Activated CD4-positive, alpha-beta T cell treated with anti-CD3 and anti-CD28 coated beads, Interleukin-2, amount 10 ng/mL, durations not matched to agents 7 days and 5 days (primary cell): ENCODE measurements around the gene SFT2D1. TPM values are rescaled to one million over a fixed set of nuclear protein-coding genes. Genes with fewer than 3 reads are reported as not detected.

Source experiments
- CTCF ChIA-PET: fragments of 350-600 bp; sonication (Branson Sonifier 250); formaldehyde crosslinking; loops from one replicate; lab custom pipeline; 2021; ENCODE audit warnings: antibody characterized with exemption; lab: Charles Lee
- POLR2A ChIA-PET: fragments of 350-600 bp; sonication (Branson Sonifier 250); formaldehyde crosslinking; loops from one replicate; lab custom pipeline; 2021; ENCODE audit warnings: antibody characterized with exemption; lab: Charles Lee
- DNase-seq: peaks from one replicate; pipeline ENCODE4 v3.0.0-alpha.2; 2020
- H3K27ac Mint-ChIP-seq: one replicate; pipeline ENCODE4 v1.8.0; 2021; ENCODE audit warnings: mild to moderate bottlenecking, moderate library complexity, mixed read lengths
- H3K27me3 Mint-ChIP-seq: one replicate; pipeline ENCODE4 v1.8.0; 2021; ENCODE audit warnings: mixed read lengths
- H3K36me3 Mint-ChIP-seq: one replicate; pipeline ENCODE4 v1.8.0; 2021; ENCODE audit warnings: low read depth, mixed read lengths
- H3K4me1 Mint-ChIP-seq: one replicate; pipeline ENCODE4 v1.8.0; 2021; ENCODE audit warnings: mixed read lengths
- H3K4me3 Mint-ChIP-seq: one replicate; pipeline ENCODE4 v1.8.0; 2021; ENCODE audit warnings: mild to moderate bottlenecking, moderate library complexity, mixed read lengths
- H3K9me3 Mint-ChIP-seq: one replicate; pipeline ENCODE4 v1.8.0; 2021; ENCODE audit warnings: mixed read lengths
- total RNA-seq, 2 experiments: library from RNA; stranded (reverse); gene quantifications; one replicate each; pipeline ENCODE4 v1.2.3, GENCODE V29; 2021

Gene SFT2D1
- total RNA-seq, 2 experiments from 2014 or later, result 39.7 to 43.2 TPM

DNA sequence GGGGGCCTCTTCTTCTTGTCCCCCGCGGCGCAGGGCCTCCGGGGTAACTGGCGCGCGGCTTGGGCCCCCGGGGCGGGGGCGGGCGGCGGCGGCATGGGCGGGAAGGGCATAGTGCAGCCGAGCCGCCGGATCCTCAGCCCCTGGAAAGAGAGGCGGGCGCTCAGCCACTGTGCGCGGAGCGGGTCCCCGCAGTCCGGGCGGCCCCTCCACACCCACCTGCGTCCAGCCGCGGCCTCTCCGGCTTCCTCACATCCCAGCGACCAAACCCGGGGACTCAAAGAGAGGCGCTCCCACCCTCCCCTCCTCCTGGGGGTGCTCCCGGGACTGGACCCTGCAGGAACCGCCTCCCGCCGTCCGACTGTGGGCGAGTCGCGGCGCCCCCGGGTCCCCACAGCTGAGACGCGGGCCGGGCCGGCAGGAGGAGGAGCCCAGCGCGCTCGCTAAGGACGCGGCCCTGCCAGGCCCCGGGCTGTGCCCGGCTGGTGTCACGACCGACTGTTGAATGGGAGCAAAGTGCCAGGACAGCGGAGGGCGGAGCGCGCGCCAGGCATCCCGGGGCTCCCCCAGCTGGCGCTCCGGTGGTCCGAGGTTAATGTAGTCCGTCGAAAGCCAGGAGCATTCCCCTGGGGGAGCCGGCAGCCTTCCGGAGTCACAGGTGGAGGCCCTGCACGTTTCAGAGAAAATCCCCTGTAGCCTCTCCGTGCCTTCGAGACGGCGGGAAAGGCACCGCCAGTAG, 34.1 kb downstream of the SFT2D1 start, which contains the start of gene PRR18:
Gene PRR18, minus strand, starts transcription at position 360 of the 736 bp plus-strand sequence. Its CDS starts 250 bp downstream, at position 110.
- no peak within 1 kb of the TSS for H3K27ac Mint-ChIP-seq
- CTCF ChIA-PET, result interaction anchor here (0.7 kb wide), 1 partner anchor 13 kb away, joined by 3 read pairs; no protein-coding TSS in a partner anchor
- no peak within 1 kb of the TSS for H3K4me3 Mint-ChIP-seq
- H3K36me3 Mint-ChIP-seq, result no peaks in the 10 kb centered on the region
- H3K27me3 Mint-ChIP-seq, result peaks cover 50% of the 10 kb centered on the region
- DNase-seq, result no peak
- H3K4me1 Mint-ChIP-seq, result no peaks in the 10 kb centered on the region
- POLR2A ChIA-PET, result no interaction called here
- no peaks in the 10 kb centered on the region for H3K9me3 Mint-ChIP-seq

DNA sequence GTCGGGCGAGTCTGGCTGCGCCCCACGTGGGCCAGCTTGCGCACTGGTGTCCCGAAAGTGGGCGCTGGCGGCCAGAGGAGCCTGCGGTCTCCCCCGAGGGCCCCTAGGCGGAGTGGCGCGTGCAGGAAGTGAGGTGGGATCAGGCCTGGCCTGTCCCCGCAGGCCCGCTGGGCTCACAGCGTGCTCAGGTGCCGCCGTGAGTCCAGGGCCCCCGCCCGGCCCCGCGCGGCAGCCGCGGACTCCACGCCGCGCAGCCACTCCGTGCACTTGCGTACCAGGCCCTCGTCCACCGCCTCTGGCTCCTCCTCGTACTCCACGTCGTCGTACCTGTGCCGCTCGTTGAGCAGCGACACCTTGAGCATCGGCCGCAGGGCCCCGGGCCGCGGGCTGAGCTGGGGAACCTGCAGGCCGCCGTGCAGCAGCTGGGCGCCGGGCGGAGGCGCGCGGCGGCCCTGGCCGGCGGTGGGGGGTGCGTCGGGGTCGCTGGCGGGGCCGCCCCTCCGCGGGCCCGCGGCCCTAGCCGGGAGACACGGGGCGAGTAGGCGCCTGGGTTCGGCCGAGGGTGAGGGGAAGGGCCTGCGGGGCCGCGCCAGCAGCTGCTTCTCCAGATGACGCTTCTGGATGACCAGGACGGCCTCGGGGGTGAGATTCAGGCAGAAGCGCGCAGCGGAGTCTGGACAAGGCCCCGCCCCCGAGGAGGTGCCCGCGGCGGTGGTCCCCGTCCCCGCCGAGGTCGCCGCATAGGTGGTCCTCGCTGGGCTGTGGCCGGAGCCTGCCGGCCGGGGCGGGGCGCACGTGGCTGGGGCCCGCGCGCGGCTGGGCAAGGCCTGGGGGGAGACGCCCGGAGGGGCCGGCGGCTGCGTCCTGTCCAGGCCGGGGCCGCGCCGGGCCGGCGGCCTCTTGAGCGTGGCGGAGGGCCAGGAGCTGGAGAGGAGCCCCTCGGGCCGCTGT, 35.0 kb downstream of the SFT2D1 start:
- ChIA-PET CTCF (interaction anchor here (1.2 kb wide), 1 partner anchor 42 kb away, joined by 3 read pairs; no protein-coding TSS in a partner anchor), POLR2A (no interaction called here)
- no peak overlapping the region for H3K27ac Mint-ChIP-seq
- peaks cover 48% of the 10 kb centered on the region for H3K27me3 Mint-ChIP-seq
- H3K9me3 Mint-ChIP-seq, result no peaks in the 10 kb centered on the region
- no peak overlapping the region for H3K4me3 Mint-ChIP-seq
- H3K4me1 Mint-ChIP-seq, result no peaks in the 10 kb centered on the region
- DNase-seq, result no peak
- no peaks in the 10 kb centered on the region for H3K36me3 Mint-ChIP-seq

DNA sequence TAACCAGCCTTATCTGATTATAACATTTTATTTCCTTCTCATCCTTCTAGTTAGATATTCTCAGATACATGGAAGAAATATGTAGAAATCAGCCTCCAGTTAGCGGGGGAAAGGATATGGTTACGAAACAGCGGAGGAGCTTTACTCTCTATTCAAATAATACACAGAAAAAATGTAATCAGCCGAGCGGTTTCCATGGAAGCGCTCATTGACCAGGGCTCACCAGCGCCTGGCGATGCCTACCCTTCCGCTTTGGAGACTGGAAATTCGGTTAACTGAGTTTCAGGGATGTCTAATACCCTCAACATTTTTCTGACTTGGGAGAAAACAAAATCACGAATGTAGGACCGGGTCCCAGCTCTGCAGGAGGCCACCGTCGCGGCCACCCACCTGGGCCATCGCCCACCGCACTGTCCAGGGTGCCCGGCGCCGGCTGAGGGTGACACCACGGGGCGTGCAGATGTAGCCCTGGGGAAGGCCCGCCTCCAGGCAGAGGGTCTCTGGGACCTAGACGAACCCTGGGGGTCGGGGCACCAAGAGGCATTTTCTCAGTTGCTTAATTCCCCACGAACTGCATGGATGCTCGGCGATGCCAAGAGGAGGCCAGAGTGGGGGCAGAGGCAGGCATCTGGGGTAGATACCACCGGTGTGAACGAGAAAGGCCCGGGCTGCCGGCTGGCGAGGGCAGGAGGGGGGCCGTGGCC, 35.8 kb downstream of the SFT2D1 start:
- H3K9me3 Mint-ChIP-seq, result no peaks in the 10 kb centered on the region
- no peak for DNase-seq
- H3K4me3 Mint-ChIP-seq, result no peak overlapping the region
- H3K4me1 Mint-ChIP-seq, result no peaks in the 10 kb centered on the region
- ChIA-PET CTCF (interaction anchor here (0.8 to 1.2 kb wide), 2 partner anchors 14 to 43 kb away, joined by 3 read pairs; no protein-coding TSS in a partner anchor), POLR2A (interaction anchor here (0.6 kb wide), 1 partner anchor 48 kb away, joined by 3 read pairs; no protein-coding TSS in a partner anchor)
- peaks cover 48% of the 10 kb centered on the region for H3K27me3 Mint-ChIP-seq
- H3K36me3 Mint-ChIP-seq, result no peaks in the 10 kb centered on the region
- no peak overlapping the region for H3K27ac Mint-ChIP-seq

DNA sequence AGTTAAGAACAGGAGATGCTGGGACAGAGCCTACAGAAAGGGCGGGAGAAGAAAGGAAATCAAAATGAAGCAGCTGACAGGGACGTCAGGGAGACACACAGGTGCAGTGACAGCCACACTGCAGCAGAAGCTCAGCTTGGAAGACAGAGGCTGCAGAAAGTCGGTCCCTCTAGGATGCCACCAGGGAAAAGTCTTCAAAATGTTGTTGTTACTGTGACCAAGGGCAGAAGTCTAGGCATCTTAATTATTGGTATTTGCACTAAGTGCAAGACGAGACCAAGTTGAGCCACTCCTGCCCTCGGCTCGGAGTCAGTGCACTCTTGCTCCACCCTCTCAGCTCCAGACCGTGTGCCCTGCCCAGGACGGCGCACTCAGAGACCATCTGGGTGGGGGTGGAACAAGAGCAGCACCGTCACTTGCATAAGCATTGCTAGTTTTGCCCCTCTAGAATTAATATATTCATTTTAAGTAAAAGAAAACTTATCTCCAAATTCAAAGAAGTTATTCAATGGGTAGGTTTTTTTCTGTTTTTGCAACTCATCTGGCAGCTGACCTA, 36.7 kb downstream of the SFT2D1 start:
- H3K27ac Mint-ChIP-seq, result no peak overlapping the region
- CTCF ChIA-PET, result interaction anchor here (0.8 kb wide), 1 partner anchor 13 kb away, joined by 3 read pairs; no protein-coding TSS in a partner anchor
- POLR2A ChIA-PET, result no interaction called here

DNA sequence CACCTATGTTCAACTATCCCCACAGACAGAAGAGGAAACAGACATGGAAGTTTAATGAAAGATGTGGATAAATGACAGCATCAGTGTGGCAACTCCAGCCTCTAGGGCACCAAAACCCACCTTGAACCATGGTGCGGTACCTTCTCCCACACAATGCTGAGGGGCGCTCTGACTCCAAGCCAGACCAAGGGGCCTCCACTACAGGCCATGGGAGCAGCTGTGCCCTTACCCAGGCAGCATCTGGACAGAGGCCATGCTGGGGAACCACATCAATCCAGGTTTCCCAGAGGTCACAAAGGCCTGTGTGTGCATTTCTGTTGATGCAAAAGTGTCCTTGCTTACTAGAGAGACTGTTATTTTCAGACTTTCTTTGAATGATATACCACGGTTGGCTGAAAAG, 38.2 kb downstream of the SFT2D1 start:
- no peak overlapping the region for H3K27ac Mint-ChIP-seq
- no peak for DNase-seq
- H3K4me1 Mint-ChIP-seq, result no peaks in the 10 kb centered on the region
- peaks cover 34% of the 10 kb centered on the region for H3K27me3 Mint-ChIP-seq
- CTCF ChIA-PET, result interaction anchor here (0.6 to 1.4 kb wide), 2 partner anchors 23 to 77 kb away, joined by 3 read pairs; no protein-coding TSS in a partner anchor
- H3K9me3 Mint-ChIP-seq, result no peaks in the 10 kb centered on the region
- no peak overlapping the region for H3K4me3 Mint-ChIP-seq
- H3K36me3 Mint-ChIP-seq, result no peaks in the 10 kb centered on the region
- POLR2A ChIA-PET, result no interaction called here

More for the DNA sequence above, 36.7 kb downstream of the SFT2D1 start:
- no peak overlapping the region for H3K4me3 Mint-ChIP-seq
- no peak for DNase-seq
- H3K9me3 Mint-ChIP-seq, result no peaks in the 10 kb centered on the region
- peaks cover 48% of the 10 kb centered on the region for H3K27me3 Mint-ChIP-seq
- H3K4me1 Mint-ChIP-seq, result no peaks in the 10 kb centered on the region
- H3K36me3 Mint-ChIP-seq, result no peaks in the 10 kb centered on the region

DNA sequence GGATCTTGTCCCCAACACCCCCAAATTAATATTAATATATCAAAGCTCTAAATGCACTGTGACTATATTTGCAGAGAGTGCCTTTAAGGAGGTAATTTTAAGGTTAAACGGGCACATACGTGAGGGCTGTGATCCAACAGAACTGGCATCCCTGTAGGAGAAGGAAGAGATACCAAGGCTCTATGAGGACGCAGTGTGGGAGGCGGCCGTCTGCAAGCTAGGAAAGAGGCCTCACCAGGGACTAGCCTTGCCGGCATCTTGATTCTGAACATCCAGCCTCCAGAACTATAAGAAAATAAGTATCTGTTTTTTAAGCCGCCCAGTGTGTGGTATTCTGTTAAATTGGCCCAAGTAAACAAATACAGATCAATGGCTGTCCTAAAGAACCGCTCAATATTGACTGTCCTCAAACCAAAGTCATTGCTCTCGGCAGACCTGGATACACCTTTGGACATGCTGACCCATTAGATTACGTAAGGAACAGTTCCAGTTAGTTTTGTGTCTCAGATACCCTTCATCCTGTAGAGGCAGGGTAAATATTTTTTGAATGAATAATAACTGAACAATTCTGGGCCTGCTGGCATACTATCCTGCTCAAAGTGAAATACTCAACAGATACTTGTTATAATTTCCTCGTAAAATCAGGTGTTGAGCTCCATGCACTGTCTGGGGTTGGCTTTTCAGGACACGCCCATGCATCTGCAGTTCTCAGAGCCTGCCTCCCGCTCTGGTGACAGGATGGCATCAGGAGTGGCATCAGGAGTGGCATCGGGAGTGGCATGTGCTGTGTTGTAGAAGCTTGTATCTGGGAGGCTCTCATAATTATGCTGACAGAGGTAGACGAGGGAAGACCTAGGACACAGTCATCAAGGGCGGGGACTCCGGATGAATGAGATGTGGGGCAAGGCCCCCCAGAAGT, 40.5 kb downstream of the SFT2D1 start:
- no peak for DNase-seq
- POLR2A ChIA-PET, result no interaction called here
- H3K36me3 Mint-ChIP-seq, result no peaks in the 10 kb centered on the region
- CTCF ChIA-PET, result no interaction called here
- no peaks in the 10 kb centered on the region for H3K4me1 Mint-ChIP-seq
- H3K27ac Mint-ChIP-seq, result no peak overlapping the region
- no peak overlapping the region for H3K4me3 Mint-ChIP-seq
- peaks cover 30% of the 10 kb centered on the region for H3K27me3 Mint-ChIP-seq
- no peaks in the 10 kb centered on the region for H3K9me3 Mint-ChIP-seq

DNA sequence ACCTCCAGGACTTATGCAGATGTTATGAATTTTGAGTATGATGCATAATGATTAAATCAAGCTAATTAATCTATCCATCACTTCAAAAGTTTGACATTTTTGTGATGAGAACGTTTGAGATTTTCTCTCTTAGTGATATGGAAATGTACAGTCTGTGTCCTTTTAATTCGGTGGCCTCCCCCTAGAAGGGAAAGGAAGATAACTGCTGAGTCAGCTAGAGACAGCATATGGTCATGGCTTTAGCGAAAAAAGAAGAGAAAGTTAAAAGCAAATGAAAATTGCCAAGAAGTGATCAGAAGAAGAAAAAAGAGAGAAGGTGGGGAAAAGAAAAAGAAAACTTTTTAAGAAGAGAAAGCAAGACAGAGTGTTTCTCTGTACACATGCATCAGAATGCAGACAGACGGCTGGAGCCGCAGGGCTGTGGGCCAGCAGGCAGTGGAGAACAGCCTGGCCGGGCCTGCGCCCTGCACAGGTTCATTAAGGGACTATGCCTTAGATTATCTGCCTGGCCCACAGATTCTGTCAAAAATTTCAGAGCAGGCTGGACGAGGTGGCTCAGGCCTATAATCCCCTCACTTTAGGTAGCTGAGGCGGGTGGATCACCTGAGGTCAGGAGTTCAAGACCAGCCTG, 41.9 kb downstream of the SFT2D1 start:
- ChIA-PET POLR2A (no interaction called here), CTCF (no interaction called here)
- no peak for DNase-seq
- no peaks in the 10 kb centered on the region for H3K36me3 Mint-ChIP-seq
- H3K9me3 Mint-ChIP-seq, result no peaks in the 10 kb centered on the region
- H3K27me3 Mint-ChIP-seq, result peaks cover 24% of the 10 kb centered on the region
- H3K4me1 Mint-ChIP-seq, result no peaks in the 10 kb centered on the region
- H3K27ac Mint-ChIP-seq, result no peak overlapping the region
- H3K4me3 Mint-ChIP-seq, result no peak overlapping the region

DNA sequence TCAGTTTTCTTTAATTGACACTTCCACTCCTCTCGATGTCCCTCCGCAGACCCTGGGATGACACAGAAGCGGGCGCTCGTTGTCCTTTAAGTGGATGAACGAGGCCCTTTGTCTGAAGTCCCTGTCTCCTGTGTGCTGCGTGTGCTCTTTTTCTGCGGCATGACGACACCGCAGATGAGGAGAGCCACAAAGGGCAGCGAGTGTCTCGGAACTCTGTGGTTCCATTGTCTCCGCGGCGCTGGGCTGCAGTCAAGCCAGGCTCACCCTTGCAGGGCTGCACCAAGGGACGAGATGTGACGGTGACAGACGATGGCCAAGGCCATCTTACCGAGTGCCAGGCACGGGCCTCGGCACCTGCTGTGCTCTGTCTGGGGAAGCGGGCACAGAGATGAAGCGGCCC, 44.7 kb downstream of the SFT2D1 start:
- Mint-ChIP-seq H3K27me3 (peaks cover 24% of the 10 kb centered on the region), H3K36me3 (no peaks in the 10 kb centered on the region), H3K4me3 (no peak overlapping the region), H3K4me1 (no peaks in the 10 kb centered on the region), H3K27ac (no peak overlapping the region), H3K9me3 (no peaks in the 10 kb centered on the region)
- ChIA-PET CTCF (no interaction called here), POLR2A (no interaction called here)
- no peak for DNase-seq

DNA sequence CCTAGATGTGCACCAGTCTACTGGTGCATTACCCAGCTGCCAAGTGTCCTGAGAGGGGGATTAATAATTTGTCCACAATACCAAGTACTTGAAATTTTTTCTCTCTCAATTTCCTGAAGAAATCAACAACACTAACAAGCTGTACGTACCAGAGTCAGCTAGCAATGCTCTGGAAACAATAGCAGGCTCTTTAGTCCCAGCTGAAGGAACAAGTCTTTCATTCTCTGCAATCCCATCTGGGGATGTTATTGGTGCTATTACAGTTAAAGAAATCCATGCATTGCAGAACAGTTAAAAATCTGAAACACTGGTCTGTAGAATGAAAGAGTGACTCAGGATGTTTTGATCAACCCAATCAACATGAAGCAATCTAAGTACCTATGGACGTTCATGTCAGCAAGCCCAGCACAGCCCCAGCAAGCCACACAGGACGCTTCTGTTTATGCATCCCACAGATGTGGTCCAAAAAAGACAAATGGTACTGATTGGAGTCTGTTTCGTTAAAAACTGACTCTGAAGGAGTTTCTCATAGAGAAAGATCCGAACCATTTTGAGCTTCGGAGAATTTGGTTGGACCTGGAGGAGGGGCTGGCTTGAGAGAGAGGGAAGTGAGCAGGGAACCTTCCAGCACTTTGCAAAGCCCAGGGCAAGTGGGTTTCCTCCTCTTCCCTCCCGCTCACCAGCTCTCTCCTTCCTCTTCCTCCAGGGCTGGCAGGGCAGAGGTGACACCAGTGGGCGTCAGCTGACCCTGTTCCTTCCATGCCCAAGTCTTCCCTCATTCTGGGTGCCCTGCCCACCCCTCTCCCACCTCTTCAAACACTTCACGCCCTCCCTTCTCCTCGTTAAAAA, 46.1 kb downstream of the SFT2D1 start:
- no peak for DNase-seq
- Mint-ChIP-seq H3K27me3 (peaks cover 33% of the 10 kb centered on the region), H3K9me3 (no peaks in the 10 kb centered on the region), H3K36me3 (no peaks in the 10 kb centered on the region), H3K4me1 (no peaks in the 10 kb centered on the region), H3K27ac (no peak overlapping the region), H3K4me3 (no peak overlapping the region)
- ChIA-PET CTCF (interaction anchor here (0.8 kb wide), 1 partner anchor 25 kb away, joined by 3 read pairs; no protein-coding TSS in a partner anchor), POLR2A (no interaction called here)

DNA sequence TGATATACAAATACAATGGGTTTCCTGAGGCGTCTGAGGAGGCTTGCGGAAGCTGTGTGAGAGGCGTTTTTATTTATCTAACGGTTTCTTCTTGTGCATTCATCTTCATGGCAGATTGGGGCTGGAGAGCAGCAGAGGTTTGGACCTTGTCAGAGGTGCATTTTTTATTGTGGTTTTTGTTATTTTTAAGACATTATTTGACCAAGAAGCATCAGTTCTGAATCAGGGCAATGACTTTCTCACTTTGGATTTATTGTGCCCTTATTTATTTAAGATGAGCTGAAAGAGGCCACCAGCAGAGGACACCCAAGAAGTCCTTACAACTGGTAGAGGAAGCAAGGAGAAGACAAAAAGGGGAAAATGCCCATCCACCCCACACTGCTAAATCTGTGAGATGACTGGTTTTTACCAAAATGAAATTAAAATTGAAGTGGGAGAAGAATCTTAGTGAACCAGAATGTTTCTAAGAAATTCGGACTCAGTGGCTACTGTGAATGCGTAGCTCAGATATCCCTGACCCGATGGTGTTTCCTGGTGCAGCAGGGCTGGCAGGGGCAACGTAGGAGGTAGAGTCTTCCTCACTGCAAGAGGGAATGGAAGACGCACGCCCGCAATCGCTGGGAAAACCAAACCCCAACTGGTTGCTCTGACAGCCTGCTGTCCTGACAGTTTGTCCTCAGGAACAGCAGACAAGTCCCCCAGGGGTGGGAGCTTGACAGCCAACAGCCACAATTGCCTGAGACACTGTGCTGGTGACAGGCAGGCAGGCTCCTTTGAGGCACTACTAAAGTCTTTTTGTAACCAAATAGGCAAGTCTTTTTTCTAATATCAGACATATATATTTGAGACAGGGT, 48.4 kb downstream of the SFT2D1 start:
- no peaks in the 10 kb centered on the region for H3K4me1 Mint-ChIP-seq
- no peaks in the 10 kb centered on the region for H3K36me3 Mint-ChIP-seq
- POLR2A ChIA-PET, result no interaction called here

More for the DNA sequence above, 48.4 kb downstream of the SFT2D1 start:
- DNase-seq, result no peak
- no peak overlapping the region for H3K4me3 Mint-ChIP-seq
- no peaks in the 10 kb centered on the region for H3K9me3 Mint-ChIP-seq
- peaks cover 37% of the 10 kb centered on the region for H3K27me3 Mint-ChIP-seq
- CTCF ChIA-PET, result interaction anchor here (0.6 to 1.2 kb wide), 2 partner anchors 13 to 26 kb away, joined by 3 to 4 read pairs; no protein-coding TSS in a partner anchor
- H3K27ac Mint-ChIP-seq, result no peak overlapping the region
